ENCODE measurements around the gene KLHL5. TPM values are rescaled to one million over a fixed set of nuclear protein-coding genes. Genes with fewer than 3 reads are reported as not detected.

Gene KLHL5
- total and polyA plus RNA-seq, 9 of the 15 experiments (the other 6 are each of a cell fraction or from before 2014, with no cell fraction given) = 8.0 to 30.8 (median 22.1) TPM

DNA sequence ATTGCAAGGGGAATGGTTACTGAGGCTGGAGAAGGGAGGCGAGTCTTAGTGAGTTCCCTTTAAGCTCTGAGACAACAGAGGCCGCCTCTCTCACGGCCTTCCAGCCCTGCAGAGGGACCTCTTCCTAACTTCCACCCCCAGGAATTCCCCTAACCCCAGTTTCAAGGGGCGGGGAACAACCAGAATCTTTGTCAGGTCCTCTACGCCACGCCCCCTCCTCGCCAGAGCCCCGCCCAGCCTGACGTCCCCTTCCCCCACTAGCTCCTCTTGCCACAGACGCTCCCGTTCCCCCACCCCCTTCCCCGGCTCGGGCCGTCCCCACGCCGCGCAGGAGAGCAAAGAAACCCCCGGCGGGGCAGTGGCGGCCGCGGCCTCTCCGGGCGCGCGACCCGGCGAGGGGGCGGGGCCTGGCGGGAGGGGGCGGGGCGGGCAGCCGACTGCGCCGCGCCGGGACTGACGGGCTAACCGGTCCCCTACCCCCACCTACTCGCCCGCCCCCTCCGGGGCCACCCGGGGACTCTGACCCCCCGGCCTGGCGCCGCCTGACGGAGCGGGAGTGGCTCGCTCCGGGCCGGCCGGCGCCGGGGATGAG lies 17.6 kb upstream of the KLHL5 start (continued):
- no peak for TF ChIP-seq RBFOX2 (IDR thresholded peaks at IDR 0.05; ENCODE audit: low read depth, low read length)
- no peak for TF ChIP-seq NR2C1 (IDR thresholded peaks at IDR 0.05)
- TF ChIP-seq NR2C1 (tag; IDR thresholded peaks at IDR 0.05) = no peak
- no peak for TF ChIP-seq CCNT2 (IDR thresholded peaks at IDR 0.05; ENCODE audit: borderline replicate concordance, extremely low read depth, insufficient read length, low read depth, low read length)
- TF ChIP-seq, protein P1, sequence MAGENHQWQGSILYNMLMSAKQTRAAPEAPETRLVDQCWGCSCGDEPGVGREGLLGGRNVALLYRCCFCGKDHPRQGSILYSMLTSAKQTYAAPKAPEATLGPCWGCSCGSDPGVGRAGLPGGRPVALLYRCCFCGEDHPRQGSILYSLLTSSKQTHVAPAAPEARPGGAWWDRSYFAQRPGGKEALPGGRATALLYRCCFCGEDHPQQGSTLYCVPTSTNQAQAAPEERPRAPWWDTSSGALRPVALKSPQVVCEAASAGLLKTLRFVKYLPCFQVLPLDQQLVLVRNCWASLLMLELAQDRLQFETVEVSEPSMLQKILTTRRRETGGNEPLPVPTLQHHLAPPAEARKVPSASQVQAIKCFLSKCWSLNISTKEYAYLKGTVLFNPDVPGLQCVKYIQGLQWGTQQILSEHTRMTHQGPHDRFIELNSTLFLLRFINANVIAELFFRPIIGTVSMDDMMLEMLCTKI (IDR thresholded peaks at IDR 0.05; ENCODE audit: partially characterized antibody) = no peak
- no peak for TF ChIP-seq ZC3H8 (IDR thresholded peaks at IDR 0.05)
- TF ChIP-seq RFX5 (IDR thresholded peaks at IDR 0.05; ENCODE audit: low read depth, low read length) = no peak
- no peak for TF ChIP-seq BHLHE40 (IDR thresholded peaks at IDR 0.05; ENCODE audit: low read length)
- TF ChIP-seq NCOA4 (IDR thresholded peaks at IDR 0.05; ENCODE audit: partially characterized antibody) = no peak
- TF ChIP-seq LARP7 (IDR thresholded peaks at IDR 0.05) = no peak
- TF ChIP-seq MTA1 (IDR thresholded peaks at IDR 0.05; ENCODE audit: borderline replicate concordance) = 0 out of 2 replicates have a peak, but pooled peaks have one; percentile 24
- no peak for TF ChIP-seq FOXA3 (CRISPR knock-in tag; conservative IDR thresholded peaks at IDR 0.05 in 1 of 2, IDR thresholded peaks at IDR 0.05 in 1 of 2)
- no peak for TF ChIP-seq HLTF (IDR thresholded peaks at IDR 0.05)
- TF ChIP-seq SMAD4 (CRISPR knock-in tag; conservative IDR thresholded peaks at IDR 0.05) = peak; percentile 28; the same call in 1 of the 2 replicates
- TF ChIP-seq ZKSCAN3 (CRISPR knock-in tag; IDR thresholded peaks at IDR 0.05) = no peak
- TF ChIP-seq SP1 (CRISPR knock-in tag; IDR thresholded peaks at IDR 0.05) = peak; percentile 32; the same call in 1 of the 2 replicates
- TF ChIP-seq ESRRA (IDR thresholded peaks at IDR 0.05; ENCODE audit: borderline replicate concordance, low read depth) = no peak
- TF ChIP-seq TAF9B (IDR thresholded peaks at IDR 0.05; ENCODE audit: partially characterized antibody) = no peak
- no peak for TF ChIP-seq ETV6 (IDR thresholded peaks at IDR 0.05; ENCODE audit: borderline replicate concordance in 1 of 2, low read depth in 2 of 2, low read length in 1 of 2)
- no peak for TF ChIP-seq ETV6 (CRISPR knock-in tag; IDR thresholded peaks at IDR 0.05; ENCODE audit: borderline replicate concordance)
- no peak for TF ChIP-seq NR2C2 (CRISPR knock-in tag; IDR thresholded peaks at IDR 0.05)
- peak; percentile 85 for TF ChIP-seq NR2C2 (tag; IDR thresholded peaks at IDR 0.05)
- no peak for TF ChIP-seq BRCA1 (IDR thresholded peaks at IDR 0.05)
- TF ChIP-seq BRCA1 (CRISPR knock-in tag; IDR thresholded peaks at IDR 0.05) = no peak
- TF ChIP-seq SMARCA5 (IDR thresholded peaks at IDR 0.05) = no peak
- TF ChIP-seq, protein P2, sequence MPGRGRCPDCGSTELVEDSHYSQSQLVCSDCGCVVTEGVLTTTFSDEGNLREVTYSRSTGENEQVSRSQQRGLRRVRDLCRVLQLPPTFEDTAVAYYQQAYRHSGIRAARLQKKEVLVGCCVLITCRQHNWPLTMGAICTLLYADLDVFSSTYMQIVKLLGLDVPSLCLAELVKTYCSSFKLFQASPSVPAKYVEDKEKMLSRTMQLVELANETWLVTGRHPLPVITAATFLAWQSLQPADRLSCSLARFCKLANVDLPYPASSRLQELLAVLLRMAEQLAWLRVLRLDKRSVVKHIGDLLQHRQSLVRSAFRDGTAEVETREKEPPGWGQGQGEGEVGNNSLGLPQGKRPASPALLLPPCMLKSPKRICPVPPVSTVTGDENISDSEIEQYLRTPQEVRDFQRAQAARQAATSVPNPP (IDR thresholded peaks at IDR 0.05; ENCODE audit: borderline replicate concordance, insufficient read depth, insufficient read length) = no peak
- no peak for TF ChIP-seq NKRF (IDR thresholded peaks at IDR 0.05; ENCODE audit: borderline replicate concordance)
- peak in 1 of 2 experiments; percentile 81; a peak in 2 of 4 replicates for TF ChIP-seq MAZ (CRISPR knock-in tag; conservative IDR thresholded peaks at IDR 0.05 in 1 of 2, IDR thresholded peaks at IDR 0.05 in 1 of 2)
